Activated T-helper 1 cell treated with anti-CD3 and anti-CD28 coated beads, Interleukin-12 subunit alpha, Interleukin-12 subunit beta, Interleukin-2, Interleukin-4 antibody, amounts not matched to agents 30 ng/mL and 10 ng/mL and 1 ng/mL, durations not matched to agents 14 hours and 24 hours and 36 hours (primary cell): ENCODE results near the gene MMRN2. TPM values are rescaled to one million over a fixed set of nuclear protein-coding genes. Genes with fewer than 3 reads are reported as not detected.
"Not testable (repeated sequence)": the region's sequence is repeated elsewhere in the genome, so short reads cannot be mapped to it uniquely, and the experiment has no call there.

Experiments
- DNase-seq: peaks from one replicate; pipeline ENCODE4 v3.0.0; 2021; ENCODE audit warnings: low spot score
- H3K27ac Mint-ChIP-seq: one replicate; pipeline ENCODE4 v1.8.0; 2021; ENCODE audit warnings: mild to moderate bottlenecking, mixed read lengths
- H3K27me3 Mint-ChIP-seq: one replicate; pipeline ENCODE4 v1.8.0; 2022; ENCODE audit warnings: mild to moderate bottlenecking, moderate library complexity, mixed read lengths; ENCODE audit not compliant: insufficient read depth
- H3K36me3 Mint-ChIP-seq: one replicate; pipeline ENCODE4 v1.8.0; 2021; ENCODE audit warnings: low read depth, mixed read lengths
- H3K4me1 Mint-ChIP-seq: one replicate; pipeline ENCODE4 v1.8.0; 2021; ENCODE audit warnings: low read depth, mixed read lengths
- H3K4me3 Mint-ChIP-seq: one replicate; pipeline ENCODE4 v1.8.0; 2021; ENCODE audit warnings: mild to moderate bottlenecking, moderate library complexity, mixed read lengths
- H3K9me3 Mint-ChIP-seq: one replicate; pipeline ENCODE4 v1.8.0; 2021; ENCODE audit warnings: mixed read lengths
- intact Hi-C: fragments of 100-400 bp; cut with micrococcal nuclease; formaldehyde crosslinking; loops from one replicate; pipeline ENCODE4 v1.15.1; 2024
- total RNA-seq: library from RNA; stranded (reverse); gene quantifications from 2 replicates; pipeline ENCODE4 v1.2.3, GENCODE V29; 2022

Gene MMRN2
- total RNA-seq, 1 donor from 2014 or later, result not detected

DNA sequence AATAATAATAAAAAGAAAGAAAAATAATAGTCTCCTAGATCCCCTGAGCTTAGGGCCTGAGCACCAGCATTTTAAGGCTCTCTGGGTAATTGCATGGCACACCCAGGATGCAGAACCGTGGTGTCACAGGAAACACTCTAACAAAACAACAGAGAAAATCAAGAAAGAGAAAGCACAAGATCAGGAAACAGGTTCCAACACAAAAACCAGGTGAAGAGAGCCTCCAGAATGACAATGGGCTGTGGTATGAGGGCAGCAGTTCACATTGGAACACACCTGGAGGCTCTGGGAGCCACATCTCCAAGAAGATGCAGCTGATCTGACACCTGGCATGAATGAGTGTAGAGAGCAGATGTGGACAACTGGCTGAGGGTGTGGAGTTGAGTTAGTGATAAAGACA, 7.1 kb downstream of the MMRN2 start:
- Mint-ChIP-seq H3K9me3 (peaks cover 12% of the 10 kb centered on the region), H3K4me1 (peaks cover 14% of the 10 kb centered on the region), H3K4me3 (peak overlapping the region; percentile 5), H3K27me3 (peaks cover 4% of the 10 kb centered on the region), H3K27ac (peak overlapping the region; percentile 73), H3K36me3 (peaks cover 6% of the 10 kb centered on the region)
- DNase-seq, result no peak
- intact Hi-C loops, result no loop called here

DNA sequence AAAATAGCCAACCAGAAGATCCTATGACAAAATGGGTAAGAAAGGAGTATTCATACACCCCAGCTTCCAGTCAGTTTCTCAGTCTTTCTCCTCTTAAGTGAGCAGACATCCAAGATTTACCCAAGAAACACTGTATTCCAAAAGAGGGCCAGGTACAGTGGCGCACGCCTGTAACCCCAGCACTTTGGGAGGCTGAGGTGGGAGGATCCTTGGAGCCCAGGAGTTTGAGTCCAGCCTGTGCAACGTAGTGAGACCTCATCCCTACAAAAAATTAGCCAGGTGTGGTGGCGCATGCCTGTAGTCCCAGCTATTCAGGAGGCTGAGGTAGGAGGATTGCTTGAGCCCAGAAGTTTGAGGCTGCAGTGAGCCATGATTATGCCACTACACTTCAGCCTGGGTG, 9.6 kb downstream of the MMRN2 start:
- H3K9me3 Mint-ChIP-seq, result peaks cover 12% of the 10 kb centered on the region
- H3K27ac Mint-ChIP-seq, DNase-seq, intact Hi-C loops, H3K36me3 Mint-ChIP-seq, H3K27me3 Mint-ChIP-seq, H3K4me3 Mint-ChIP-seq: not testable (repeated sequence)
- H3K4me1 Mint-ChIP-seq, result peaks cover 22% of the 10 kb centered on the region

DNA sequence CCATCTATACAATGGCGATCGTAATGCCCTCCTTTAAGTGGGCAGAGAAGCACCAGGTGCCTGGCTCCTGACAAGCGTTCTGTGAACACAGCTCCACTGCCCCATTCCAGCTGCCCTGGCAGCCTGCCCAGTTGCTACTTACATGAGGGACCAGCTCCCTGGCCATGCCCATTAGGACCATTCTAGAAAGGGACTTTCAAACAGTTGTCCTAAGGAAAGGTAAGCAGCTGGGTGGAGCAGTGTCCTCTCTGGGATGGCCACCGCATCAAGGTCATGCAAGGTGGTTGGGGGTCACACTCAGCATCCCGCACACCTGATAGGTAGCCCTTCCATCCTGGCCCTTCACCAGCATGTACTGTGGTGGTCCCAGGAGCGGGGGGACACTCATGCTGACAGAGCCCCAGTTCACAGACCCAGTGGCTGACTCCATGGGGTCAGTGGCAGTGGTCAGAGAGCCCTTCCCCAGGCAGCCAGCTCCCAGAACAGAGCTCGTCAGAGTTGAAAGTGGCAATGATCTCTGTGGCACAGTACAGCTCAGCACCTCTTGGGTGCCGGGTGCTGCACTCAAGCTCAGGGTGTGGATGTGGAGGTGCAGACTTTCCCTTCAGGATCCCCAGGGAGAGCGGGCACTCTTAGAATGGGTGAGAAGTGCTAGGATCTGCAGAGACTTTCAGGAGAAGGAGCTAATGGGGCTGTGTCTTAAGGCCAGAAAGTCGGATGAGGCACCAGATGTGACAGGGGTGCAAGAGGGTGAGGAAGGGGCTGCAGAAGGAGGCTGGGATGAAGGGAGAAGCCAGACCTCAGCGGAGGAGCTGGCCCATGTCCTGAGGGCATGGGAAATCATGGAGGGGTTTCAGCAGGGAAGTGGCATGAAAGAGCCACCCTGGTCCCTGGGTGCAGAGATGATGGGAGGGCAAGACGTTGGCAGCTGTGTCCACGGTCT, 10.9 kb downstream of the MMRN2 start:
- no peaks in the 10 kb centered on the region for H3K9me3 Mint-ChIP-seq
- peaks cover 22% of the 10 kb centered on the region for H3K4me1 Mint-ChIP-seq
- no peak overlapping the region for H3K4me3 Mint-ChIP-seq
- peaks cover 3% of the 10 kb centered on the region for H3K36me3 Mint-ChIP-seq
- H3K27me3 Mint-ChIP-seq, result peaks cover 4% of the 10 kb centered on the region
- H3K27ac Mint-ChIP-seq, result no peak overlapping the region
- DNase-seq, result no peak
- intact Hi-C loops, result no loop called here

DNA sequence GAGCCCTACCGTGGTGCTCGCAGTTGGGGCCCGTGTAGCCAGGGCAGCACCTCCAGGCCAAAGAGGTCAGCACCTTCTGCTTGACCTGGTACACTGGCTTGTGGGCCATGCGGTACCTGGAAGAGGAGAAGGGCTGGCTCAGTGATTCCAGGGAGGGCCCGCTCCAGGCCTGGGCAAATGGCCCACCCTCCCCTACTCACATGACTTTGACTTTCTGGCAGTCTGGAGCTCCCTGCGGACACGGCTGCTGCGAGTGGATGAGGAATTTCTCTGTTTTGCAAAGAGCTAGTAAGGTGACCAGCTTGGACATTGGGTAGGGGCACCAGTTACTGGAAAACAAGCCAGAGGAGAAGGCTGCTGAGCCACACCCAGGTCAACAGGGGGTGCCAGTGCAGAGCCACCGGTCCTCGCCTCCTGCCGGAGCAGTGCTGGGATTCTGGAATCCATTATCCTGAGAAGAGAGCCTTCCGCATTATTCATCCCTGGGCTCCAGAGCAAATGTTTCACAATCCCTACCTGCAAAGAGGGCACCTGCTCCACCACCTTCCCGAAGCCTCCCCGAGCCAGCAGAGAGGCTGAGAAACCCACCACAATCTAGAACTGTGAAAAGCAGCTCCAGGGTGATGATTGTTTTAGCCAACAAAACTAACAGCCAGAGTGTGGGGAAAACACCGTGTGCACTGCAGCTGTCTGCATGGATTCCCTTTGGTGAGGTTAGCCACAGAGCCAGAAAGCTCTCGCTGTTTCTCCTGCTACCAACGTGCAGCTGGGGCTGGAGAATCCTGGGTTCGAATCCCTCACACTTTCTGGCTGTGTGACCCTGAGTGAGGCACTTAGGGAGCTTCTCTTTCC, 11.8 kb downstream of the MMRN2 start:
- peaks cover 2% of the 10 kb centered on the region for H3K36me3 Mint-ChIP-seq
- H3K4me3 Mint-ChIP-seq, result no peak overlapping the region
- peaks cover 4% of the 10 kb centered on the region for H3K27me3 Mint-ChIP-seq
- no peaks in the 10 kb centered on the region for H3K9me3 Mint-ChIP-seq
- DNase-seq, result no peak
- H3K27ac Mint-ChIP-seq, result no peak overlapping the region
- intact Hi-C loops, result no loop called here
- H3K4me1 Mint-ChIP-seq, result peaks cover 20% of the 10 kb centered on the region

DNA sequence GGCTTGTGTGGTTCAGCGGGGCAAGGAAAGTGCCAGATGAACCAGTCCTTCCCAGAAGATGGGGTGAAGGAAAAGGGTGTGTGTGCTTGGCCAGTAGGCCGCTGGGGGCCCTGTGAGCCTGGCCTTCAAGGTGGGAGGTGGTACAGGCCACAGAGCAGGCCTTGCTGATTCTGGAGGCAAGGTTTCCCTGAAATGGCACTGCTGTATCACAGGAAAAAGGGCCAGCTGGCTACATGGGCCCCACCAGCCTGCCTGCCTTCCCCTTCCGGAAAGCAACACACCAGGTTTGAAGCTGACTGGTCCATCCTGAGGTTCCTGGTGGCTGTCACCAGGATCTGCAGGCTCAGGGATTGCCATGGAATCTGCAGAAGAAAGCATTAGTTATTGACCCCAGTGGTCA, 12.5 kb downstream of the MMRN2 start:
- H3K9me3 Mint-ChIP-seq, result no peaks in the 10 kb centered on the region
- no peak overlapping the region for H3K4me3 Mint-ChIP-seq
- intact Hi-C loops, result no loop called here
- H3K36me3 Mint-ChIP-seq, result no peaks in the 10 kb centered on the region
- no peak for DNase-seq
- peaks cover 14% of the 10 kb centered on the region for H3K4me1 Mint-ChIP-seq
- H3K27ac Mint-ChIP-seq, result no peak overlapping the region
- peaks cover 4% of the 10 kb centered on the region for H3K27me3 Mint-ChIP-seq

DNA sequence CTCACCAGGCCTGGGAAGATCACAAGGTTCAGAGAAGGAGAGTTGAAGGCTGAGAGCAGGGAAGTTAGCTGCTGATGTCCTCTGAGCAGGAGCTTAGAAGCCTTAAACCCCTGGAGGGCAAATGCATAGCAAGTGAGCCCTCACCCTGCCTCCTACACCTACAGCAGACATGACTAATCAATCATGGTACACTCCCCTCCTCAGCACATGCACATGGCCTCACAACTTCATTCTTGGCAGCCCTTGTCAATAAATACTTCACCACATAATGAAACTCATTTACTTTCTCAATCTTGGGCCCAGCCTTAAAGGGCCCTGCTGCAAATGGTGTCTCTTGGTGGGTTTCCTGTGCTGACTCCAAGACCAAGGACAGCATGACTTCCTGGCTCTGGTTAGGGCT, 12.9 kb downstream of the MMRN2 start:
- Mint-ChIP-seq H3K9me3 (no peaks in the 10 kb centered on the region), H3K4me3 (no peak overlapping the region), H3K27ac (no peak overlapping the region), H3K27me3 (peaks cover 4% of the 10 kb centered on the region), H3K36me3 (no peaks in the 10 kb centered on the region), H3K4me1 (peaks cover 14% of the 10 kb centered on the region)
- DNase-seq, result no peak
- intact Hi-C loops, result no loop called here

DNA sequence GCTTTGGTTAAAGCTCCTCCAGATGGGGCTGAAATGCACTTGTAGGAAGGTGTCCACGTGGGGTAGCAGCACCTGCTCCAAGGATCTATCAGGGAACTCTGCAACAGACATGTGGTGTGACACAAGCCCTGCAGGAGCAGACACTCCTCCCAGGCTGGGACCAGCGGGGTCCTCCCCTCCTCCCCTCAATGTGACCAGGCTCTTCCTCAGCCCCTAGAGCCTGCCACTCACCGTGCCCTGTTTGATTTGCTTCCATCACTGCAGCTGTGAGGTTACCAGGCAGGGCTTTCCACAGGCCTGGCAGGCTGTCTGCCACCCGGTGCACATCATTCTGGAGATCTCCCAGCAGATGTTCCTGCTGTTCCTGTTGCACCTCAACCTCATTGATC, 13.4 kb downstream of the MMRN2 start:
- intact Hi-C loops, result no loop called here
- H3K27ac Mint-ChIP-seq, result no peak overlapping the region
- H3K4me3 Mint-ChIP-seq, result no peak overlapping the region
- no peak for DNase-seq
- no peaks in the 10 kb centered on the region for H3K36me3 Mint-ChIP-seq
- peaks cover 4% of the 10 kb centered on the region for H3K27me3 Mint-ChIP-seq
- H3K9me3 Mint-ChIP-seq, result no peaks in the 10 kb centered on the region
- peaks cover 14% of the 10 kb centered on the region for H3K4me1 Mint-ChIP-seq

DNA sequence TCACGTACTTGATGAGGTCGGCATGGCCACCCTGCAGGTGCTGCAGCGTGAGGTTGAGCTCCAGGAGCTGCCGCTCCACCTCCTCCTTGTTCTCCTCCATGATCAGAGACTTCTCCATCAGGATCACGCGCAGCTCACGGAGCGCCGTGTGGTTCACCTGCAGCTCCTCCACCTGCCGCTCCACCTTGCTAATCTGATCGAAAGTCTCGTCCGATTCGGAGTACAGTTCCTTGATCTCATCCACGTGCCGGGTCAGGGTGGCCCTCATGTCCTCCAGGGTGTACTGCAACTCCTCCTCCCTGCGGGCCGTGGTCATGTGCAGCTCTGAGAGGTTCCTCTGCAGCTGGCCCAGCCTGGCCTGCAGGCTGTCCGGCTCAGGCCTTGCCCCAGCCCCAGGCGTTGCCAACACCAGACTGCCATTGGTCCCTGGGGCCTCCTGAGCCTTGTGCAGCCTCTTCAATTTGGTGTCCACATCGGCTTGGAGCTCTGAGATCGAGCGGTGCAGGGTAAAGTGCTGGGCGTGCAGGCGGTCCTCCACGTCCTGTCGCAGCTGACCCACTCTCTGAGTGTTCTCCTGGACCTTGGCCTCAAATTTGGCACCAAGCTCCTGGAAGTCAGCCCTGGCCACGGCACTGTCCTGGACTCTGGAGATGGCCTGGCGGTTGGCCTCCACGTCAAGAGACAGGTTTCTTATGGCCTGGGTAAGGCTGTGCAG, 13.9 kb downstream of the MMRN2 start:
- Mint-ChIP-seq H3K4me3 (no peak overlapping the region), H3K9me3 (no peaks in the 10 kb centered on the region), H3K4me1 (peaks cover 14% of the 10 kb centered on the region), H3K27ac (no peak overlapping the region), H3K36me3 (no peaks in the 10 kb centered on the region), H3K27me3 (peaks cover 4% of the 10 kb centered on the region)
- intact Hi-C loops, result no loop called here
- no peak for DNase-seq

DNA sequence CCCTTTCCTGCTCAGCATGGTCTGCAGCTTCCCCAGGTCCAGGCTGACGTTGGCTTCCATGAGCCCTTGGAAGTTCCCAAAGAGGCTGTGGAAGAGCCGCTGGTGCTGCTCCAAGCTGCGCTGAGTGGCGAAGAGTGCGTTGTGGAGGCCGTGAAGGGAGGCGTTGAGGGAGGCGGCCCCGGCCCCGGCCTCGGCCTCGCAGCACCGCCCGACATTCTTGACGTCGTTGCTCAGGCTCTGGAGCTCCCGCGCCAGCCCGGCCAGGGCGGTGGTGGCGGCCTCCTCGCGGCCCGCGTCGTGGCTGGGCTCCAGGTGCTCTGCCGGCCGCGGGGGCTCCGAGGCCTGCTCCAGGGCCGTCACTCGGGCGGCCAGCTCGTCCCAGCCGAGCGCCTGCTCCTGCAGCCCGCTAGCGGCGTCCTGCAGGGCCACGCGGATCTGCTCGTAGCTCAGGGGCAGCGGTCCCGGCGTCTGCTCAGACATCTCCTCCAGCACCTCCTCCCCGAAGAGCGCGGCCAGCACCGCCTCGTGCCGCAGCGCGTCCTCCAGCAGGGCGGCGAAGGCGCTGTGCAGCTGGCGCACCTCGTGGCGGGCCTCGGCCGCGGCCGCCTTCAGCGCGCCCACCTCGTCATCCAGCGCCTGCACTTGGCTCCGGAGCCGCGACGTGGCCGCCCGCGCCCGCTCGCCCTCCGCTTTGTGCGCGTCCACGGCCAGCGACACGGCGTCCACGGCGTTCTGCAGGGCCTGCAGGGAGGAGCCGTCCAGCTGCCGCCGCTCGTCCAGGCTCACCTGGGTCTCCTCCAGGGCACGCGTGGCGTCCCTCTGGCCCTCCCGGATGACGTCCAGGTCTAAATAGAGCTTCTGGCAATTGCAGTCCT, 14.7 kb downstream of the MMRN2 start:
- intact Hi-C loops, result no loop called here
- Mint-ChIP-seq H3K9me3 (no peaks in the 10 kb centered on the region), H3K36me3 (no peaks in the 10 kb centered on the region), H3K27ac (no peak overlapping the region), H3K4me1 (peaks cover 14% of the 10 kb centered on the region), H3K4me3 (no peak overlapping the region), H3K27me3 (peaks cover 5% of the 10 kb centered on the region)
- DNase-seq, result no peak

DNA sequence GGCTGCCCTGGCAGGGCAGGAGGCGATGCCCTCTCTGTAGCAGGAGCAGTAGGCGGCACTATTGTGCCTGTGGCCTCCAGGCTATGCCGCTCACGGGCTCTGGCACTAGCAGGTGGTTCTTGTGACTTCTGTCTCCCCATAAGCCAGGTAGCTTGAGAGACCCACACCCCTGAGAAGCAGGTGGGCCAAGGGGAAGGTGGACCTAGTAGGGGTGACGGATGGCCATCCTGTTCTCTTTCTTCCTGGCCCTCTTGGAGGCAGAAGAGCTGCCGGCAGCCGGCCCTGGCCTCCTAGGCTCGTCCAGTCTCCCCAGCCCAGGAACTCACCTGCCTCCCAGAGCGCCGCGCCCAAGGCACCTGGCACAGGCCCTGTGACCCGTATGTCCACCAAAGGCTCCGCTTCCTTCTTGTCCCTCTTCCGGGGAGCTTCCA, 15.4 kb downstream of the MMRN2 start:
- H3K27ac Mint-ChIP-seq, result no peak overlapping the region
- H3K4me3 Mint-ChIP-seq, result no peak overlapping the region
- H3K27me3 Mint-ChIP-seq, result peaks cover 7% of the 10 kb centered on the region
- H3K9me3 Mint-ChIP-seq, result no peaks in the 10 kb centered on the region
- H3K4me1 Mint-ChIP-seq, result peaks cover 14% of the 10 kb centered on the region
- H3K36me3 Mint-ChIP-seq, result no peaks in the 10 kb centered on the region
- no peak for DNase-seq
- intact Hi-C loops, result no loop called here

DNA sequence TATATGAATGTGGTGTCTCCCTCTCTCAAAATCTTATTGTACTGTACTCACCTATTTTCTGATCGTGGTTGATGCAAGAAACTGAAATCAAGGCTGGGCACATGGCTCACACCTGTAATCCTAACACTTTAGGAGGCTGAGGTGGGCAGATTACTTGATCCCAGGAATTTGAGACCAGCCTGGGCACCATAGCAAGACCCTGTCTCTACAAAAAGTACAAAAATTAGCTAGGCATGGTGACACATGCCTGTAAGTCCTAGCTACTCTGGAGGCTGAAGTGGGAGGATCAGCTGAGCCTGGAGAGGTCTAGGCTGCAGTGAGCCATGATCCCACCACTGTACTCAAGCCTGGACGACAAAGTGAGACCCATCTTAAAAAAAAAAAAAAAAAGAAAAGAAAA, 16.0 kb downstream of the MMRN2 start:
- peaks cover 14% of the 10 kb centered on the region for H3K4me1 Mint-ChIP-seq
- H3K27me3 Mint-ChIP-seq, result peaks cover 3% of the 10 kb centered on the region
- no peak overlapping the region for H3K27ac Mint-ChIP-seq
- no peaks in the 10 kb centered on the region for H3K9me3 Mint-ChIP-seq
- H3K4me3 Mint-ChIP-seq, result no peak overlapping the region
- no peak for DNase-seq
- intact Hi-C loops, result no loop called here
- H3K36me3 Mint-ChIP-seq, result no peaks in the 10 kb centered on the region

DNA sequence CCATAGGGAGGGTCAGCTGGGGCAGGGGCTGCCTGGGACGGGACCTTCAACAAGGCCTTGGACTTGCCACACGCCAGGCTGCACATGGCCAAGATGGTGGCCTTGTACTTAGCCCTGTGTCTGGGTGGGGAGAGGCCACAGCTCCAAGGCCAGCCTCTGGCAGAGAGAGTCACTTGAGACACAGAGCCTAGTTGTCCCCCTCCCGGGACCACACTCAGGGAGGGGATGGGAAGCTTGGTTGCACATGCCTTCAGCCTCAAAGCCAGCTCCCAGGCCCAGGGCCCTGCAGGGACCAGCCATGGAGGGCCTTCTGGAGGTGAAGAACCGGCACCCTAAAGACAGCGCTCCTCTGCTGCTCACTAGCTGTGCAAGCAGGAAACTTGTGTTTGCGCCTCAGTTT, 16.7 kb downstream of the MMRN2 start:
- DNase-seq, result no peak
- Mint-ChIP-seq H3K4me1 (peaks cover 11% of the 10 kb centered on the region), H3K9me3 (no peaks in the 10 kb centered on the region), H3K27me3 (peaks cover 3% of the 10 kb centered on the region), H3K27ac (no peak overlapping the region), H3K4me3 (no peak overlapping the region), H3K36me3 (no peaks in the 10 kb centered on the region)
- intact Hi-C loops, result no loop called here
